Coronary artery (tissue), 2 donors: ENCODE measurements around the gene SIRPA.
"Not testable (repeated sequence)": the region's sequence is repeated elsewhere in the genome, so short reads cannot be mapped to it uniquely, and the experiment has no call there.

Source experiments
- DNase-seq: peaks from one replicate; pipeline ENCODE4 v3.0.0-alpha.2; 2017; ENCODE audit warnings: low spot score
- H3K27ac ChIP-seq, 2 donors: fragments of 200-600 bp; sonication (generic); one replicate each; pipeline ENCODE4 v1.5.1; 2016 to 2019
- H3K4me3 ChIP-seq: fragments of 200-600 bp; sonication (generic); 2 replicates; pipeline ENCODE4 v1.5.1; 2016; ENCODE audit warnings: mild to moderate bottlenecking, moderate library complexity
- TF ChIP-seq, protein P1 (sequence below): fragments of 200-600 bp; sonication (generic); IDR thresholded peaks from one replicate; pipeline ENCODE4 v1.5.1; 2019; ENCODE audit warnings: antibody characterized with exemption

The SIRPA gene

DNA sequence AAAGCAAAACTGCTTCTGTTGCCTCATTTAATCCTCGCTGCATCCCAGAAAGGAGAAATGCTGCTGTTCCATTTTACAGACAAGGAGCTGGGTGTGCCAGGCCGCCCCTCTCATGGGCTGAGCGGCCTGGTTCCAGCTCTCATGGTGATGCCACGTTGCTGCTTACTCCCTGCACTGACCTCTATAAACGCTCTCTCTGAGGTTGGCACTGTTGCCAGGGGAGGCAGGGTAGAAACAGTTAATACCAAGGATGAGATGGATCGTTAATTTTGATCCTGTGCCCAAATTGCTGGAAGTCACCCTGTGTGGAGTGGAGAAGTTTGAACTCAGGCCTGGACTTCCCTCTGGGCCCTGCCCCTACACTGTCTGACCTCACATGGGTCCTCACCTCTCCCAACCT, 25.6 kb downstream of the SIRPA start:
- Histone ChIP-seq H3K27ac (no peak overlapping the region), H3K4me3 (no peak overlapping the region)
- no peak for DNase-seq
- TF ChIP-seq, protein P1, sequence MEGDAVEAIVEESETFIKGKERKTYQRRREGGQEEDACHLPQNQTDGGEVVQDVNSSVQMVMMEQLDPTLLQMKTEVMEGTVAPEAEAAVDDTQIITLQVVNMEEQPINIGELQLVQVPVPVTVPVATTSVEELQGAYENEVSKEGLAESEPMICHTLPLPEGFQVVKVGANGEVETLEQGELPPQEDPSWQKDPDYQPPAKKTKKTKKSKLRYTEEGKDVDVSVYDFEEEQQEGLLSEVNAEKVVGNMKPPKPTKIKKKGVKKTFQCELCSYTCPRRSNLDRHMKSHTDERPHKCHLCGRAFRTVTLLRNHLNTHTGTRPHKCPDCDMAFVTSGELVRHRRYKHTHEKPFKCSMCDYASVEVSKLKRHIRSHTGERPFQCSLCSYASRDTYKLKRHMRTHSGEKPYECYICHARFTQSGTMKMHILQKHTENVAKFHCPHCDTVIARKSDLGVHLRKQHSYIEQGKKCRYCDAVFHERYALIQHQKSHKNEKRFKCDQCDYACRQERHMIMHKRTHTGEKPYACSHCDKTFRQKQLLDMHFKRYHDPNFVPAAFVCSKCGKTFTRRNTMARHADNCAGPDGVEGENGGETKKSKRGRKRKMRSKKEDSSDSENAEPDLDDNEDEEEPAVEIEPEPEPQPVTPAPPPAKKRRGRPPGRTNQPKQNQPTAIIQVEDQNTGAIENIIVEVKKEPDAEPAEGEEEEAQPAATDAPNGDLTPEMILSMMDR = no peak

DNA sequence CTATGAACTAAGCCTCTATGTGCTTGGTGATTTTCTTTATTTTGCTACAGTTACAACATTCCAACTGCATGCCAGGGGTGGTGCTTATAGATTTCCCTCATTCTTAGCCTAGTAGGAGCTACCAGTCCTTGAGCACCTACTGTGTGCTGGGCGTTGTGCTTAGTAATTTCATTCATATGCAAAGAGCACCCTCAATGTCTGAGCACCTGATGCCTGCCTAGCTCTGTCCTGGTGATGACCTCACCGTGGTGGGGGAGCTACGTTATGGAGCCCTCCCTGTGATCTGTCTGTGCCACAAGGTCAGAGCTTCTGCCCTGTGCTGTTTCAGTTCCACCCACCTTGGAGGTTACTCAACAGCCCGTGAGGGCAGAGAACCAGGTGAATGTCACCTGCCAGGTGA, 26.8 kb downstream of the SIRPA start:
- not testable (repeated sequence) for DNase-seq, H3K27ac ChIP-seq, H3K4me3 ChIP-seq

DNA sequence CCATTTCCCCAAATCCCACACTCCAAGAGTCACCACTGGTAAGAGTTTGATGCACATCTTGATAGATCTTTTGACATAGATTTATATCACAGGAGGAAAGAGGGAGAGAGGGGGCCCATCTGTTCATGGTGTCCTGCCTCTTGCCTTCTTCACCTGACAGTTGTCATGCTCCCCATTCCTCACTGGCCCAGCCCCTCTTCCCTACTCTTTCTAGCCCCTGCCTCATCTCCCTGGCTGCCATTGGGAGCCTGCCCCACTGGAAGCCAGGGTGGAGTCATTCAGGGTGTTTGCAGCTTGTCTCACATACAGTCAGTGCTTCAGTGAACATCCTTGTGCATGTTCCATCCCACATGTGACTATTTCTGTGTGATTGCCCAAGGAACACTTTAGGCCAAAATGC, 27.6 kb downstream of the SIRPA start:
- Histone ChIP-seq H3K27ac (no peak overlapping the region), H3K4me3 (no peak overlapping the region)
- TF ChIP-seq, protein P1 = no peak
- DNase-seq = no peak

DNA sequence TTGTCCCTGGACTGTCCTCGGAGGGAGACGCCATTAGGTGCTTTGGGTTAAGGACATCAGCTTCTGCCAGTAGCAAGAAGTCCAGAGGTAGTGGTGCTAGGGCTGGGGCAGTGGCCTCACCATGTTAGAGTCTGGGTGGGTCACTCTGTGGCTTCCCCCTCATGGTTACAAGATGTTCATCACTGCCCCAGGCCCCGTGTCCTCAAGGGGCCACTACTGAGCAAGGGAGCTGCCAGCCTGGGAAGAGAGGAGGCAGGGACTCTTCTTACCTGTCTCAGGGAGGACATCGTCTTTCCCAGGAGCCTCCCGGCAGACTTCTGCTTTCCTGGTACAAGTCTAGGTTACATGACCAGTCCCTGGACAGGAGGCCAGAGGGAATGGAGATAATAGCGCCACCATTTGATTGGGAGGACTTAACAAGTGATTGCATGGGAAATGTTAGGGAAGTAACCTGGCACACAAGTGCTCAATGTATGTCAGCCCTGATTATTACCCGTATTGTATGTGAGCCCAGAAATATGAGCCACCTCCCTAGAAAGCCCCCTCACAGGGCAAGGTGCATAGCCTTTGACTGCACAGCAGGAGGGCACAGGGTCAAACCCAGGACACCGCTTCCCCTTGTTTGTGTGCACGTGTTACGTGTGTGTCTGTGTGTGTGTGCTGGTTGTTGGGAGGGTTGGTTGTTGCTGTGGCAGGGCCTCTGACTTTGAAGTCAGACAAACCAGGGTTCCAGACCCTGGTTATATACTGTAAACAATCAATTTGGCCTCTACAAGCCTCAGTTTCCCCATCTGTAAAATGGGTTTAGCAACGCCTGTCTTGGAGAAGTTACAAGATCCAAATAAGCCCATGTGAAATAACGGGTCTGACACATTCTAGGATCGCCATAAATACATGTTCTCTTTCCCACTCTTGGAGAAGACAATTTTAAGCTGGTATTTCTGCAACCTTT, 30.0 kb downstream of the SIRPA start:
- TF ChIP-seq, protein P1 = no peak
- Histone ChIP-seq H3K27ac (no peak overlapping the region), H3K4me3 (no peak overlapping the region)
- no peak for DNase-seq

DNA sequence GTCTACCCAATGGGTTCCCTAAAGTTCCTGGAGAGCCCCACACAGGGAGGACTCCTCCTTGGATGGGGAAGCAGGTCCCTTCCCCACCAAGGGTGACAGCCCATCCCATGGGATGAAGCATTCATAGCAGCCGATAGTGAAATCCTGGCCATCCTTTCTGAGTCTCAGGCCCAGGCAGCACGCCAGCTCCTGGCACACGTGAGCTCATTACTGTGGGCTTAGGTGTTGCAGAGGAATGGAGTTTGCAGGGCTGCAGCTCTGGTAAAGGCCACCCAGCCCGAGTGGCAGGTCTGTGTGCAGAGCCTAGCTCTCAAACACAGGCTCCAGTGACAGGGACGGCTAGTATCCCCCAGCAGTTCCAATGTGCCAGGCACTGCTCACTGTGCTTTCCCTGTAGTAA, 31.0 kb downstream of the SIRPA start:
- Histone ChIP-seq H3K27ac (no peak overlapping the region), H3K4me3 (no peak overlapping the region)
- no peak for DNase-seq
- TF ChIP-seq, protein P1 = no peak

DNA sequence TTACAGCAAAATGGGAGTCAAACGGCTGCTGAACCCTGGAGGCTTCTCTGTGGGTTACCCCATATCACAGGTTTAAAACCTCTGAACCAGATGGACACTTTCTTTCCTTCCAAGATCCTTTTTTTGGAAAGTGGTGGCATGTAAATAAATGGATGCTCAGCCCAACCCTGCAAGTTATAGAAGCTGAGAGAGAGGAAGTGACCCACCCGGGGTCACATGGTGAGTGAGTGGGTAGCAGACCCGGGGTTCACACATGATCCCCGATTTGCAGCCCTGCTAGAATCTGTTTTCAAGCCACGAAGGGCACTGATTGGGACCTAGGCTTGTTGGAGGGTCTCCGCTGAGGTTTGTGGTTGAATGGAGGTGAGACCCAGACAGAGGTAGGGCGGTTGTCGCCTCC, 32.0 kb downstream of the SIRPA start:
- H3K27ac ChIP-seq = no peak overlapping the region
- DNase-seq = no peak
- no peak overlapping the region for H3K4me3 ChIP-seq
- TF ChIP-seq, protein P1 = no peak

DNA sequence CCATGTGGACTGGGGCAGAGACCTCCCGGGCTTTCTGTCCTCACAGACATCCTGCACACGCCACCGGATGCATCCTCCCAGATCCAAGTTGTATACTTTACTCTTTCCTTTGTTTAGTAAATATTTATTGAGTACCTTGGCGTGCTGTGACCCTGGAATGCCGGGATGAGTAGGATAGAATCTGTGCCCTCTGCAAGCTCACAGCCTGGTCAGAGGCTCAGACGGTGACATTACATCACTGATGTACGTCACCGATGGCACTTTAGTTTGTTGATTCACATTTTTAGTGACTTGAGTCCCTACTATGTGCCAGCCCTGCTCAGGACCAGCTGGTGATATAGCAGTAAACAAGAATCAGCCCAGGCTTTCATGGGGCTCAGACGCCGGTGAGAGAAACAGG, 32.9 kb downstream of the SIRPA start:
- no peak overlapping the region for H3K27ac ChIP-seq
- TF ChIP-seq, protein P1 = no peak
- no peak overlapping the region for H3K4me3 ChIP-seq
- DNase-seq = no peak
